OCI-LY3 (cell line): ENCODE results near the gene RPH3AL.

ENCODE experiments used
- H2AFZ ChIP-seq: fragments of 200-600, 300-600 bp; shearing (Covaris generic); 2 replicates; pipeline ENCODE4 v1.6.0; 2014; ENCODE audit warnings: antibody characterized with exemption, low read depth, low read length
- H3K27ac ChIP-seq: fragments of 200-600, 300-600 bp; sonication (generic); 2 replicates; pipeline ENCODE4 v1.5.1; 2014; ENCODE audit warnings: mild to moderate bottlenecking, low read length, moderate library complexity, mixed read lengths
- H3K27me3 ChIP-seq: fragments of 200-600, 300-600 bp; sonication (generic); 2 replicates; pipeline ENCODE4 v1.6.1; 2014; ENCODE audit warnings: low read depth, low read length, mixed read lengths
- H3K36me3 ChIP-seq: fragments of 200-600, 300-600 bp; sonication (generic); replicated peaks from 2 replicates; pipeline ENCODE3; 2014; ENCODE audit warnings: low read depth, low read length, mixed read lengths
- H3K4me1 ChIP-seq: fragments of 300-600, 200-600 bp; sonication (generic); 2 replicates; pipeline ENCODE4 v1.6.1; 2014; ENCODE audit warnings: low read length, mixed read lengths
- H3K4me2 ChIP-seq: fragments of 200-600, 300-600 bp; sonication (generic); 2 replicates; pipeline ENCODE4 v1.6.1; 2014; ENCODE audit warnings: low read length, mixed read lengths
- H3K4me3 ChIP-seq: fragments of 300-600, 200-600 bp; sonication (generic); 2 replicates; pipeline ENCODE4 v1.5.1; 2014; ENCODE audit warnings: antibody characterized with exemption, mild to moderate bottlenecking, low read length, moderate library complexity
- H3K79me2 ChIP-seq: fragments of 300-600, 200-600 bp; shearing (Covaris generic); 2 replicates; pipeline ENCODE4 v1.6.1; 2014; ENCODE audit warnings: mild to moderate bottlenecking, low read length, mixed read lengths
- H3K9ac ChIP-seq: fragments of 300-600, 200-600 bp; shearing (Covaris generic); 2 replicates; pipeline ENCODE4 v1.6.0; 2014; ENCODE audit warnings: mild to moderate bottlenecking, low read length, moderate library complexity
- H3K9me3 ChIP-seq: fragments of 200-600, 300-600 bp; shearing (Covaris generic); 2 replicates; pipeline ENCODE4 v1.6.1; 2014; ENCODE audit warnings: low read length, mixed read lengths; ENCODE audit not compliant: insufficient read depth
- H4K20me1 ChIP-seq: fragments of 200-600, 300-600 bp; sonication (generic); 2 replicates; pipeline ENCODE4 v1.6.1; 2016; ENCODE audit warnings: low read length, mixed read lengths; ENCODE audit not compliant: insufficient read depth
- EZH2phosphoT487 ChIP-seq: fragments of 200-600 bp; shearing (Covaris generic); IDR thresholded peaks from 2 replicates; pipeline ENCODE4 v1.6.1; 2018; ENCODE audit warnings: antibody characterized with exemption, mixed run types, low read depth
- TF ChIP-seq, protein P1 (sequence below): fragments of 200-600, 300-600 bp; sonication (generic); IDR thresholded peaks from 2 replicates; pipeline ENCODE4 v1.5.1; 2014; ENCODE audit warnings: antibody characterized with exemption, low read length, low read depth

RPH3AL gene

DNA sequence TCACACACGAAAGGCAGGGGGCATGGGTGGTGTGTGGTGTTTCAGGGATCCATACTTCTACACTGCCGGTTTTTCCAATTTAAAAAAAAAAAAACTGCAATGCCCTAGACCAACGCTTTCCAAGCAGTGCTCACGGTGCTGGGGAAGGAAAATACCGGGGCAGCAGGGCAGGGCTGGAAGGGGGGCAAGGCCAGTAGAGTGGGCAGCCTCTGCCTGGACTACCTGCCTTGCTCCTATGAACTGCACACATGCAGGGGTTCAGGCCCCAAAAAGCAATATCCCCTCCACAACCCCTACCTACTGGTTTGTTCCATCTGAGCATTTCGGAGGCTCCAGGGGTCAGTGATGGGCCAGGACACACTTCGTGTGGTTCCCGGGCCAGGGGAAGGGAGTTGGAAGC lies 29.4 kb downstream of the RPH3AL start:
- Histone ChIP-seq H3K9me3 (no peaks in the 10 kb centered on the region), H3K9ac (no peak overlapping the region), H3K27ac (no peak overlapping the region), H3K4me1 (no peaks in the 10 kb centered on the region), H3K4me3 (no peak overlapping the region), H2AFZ (no peak overlapping the region), H3K4me2 (no peak overlapping the region), H3K36me3 (no peaks in the 10 kb centered on the region), H3K27me3 (no peaks in the 10 kb centered on the region), H3K79me2 (no peaks in the 10 kb centered on the region), H4K20me1 (no peaks in the 10 kb centered on the region)
- TF ChIP-seq, protein P1, sequence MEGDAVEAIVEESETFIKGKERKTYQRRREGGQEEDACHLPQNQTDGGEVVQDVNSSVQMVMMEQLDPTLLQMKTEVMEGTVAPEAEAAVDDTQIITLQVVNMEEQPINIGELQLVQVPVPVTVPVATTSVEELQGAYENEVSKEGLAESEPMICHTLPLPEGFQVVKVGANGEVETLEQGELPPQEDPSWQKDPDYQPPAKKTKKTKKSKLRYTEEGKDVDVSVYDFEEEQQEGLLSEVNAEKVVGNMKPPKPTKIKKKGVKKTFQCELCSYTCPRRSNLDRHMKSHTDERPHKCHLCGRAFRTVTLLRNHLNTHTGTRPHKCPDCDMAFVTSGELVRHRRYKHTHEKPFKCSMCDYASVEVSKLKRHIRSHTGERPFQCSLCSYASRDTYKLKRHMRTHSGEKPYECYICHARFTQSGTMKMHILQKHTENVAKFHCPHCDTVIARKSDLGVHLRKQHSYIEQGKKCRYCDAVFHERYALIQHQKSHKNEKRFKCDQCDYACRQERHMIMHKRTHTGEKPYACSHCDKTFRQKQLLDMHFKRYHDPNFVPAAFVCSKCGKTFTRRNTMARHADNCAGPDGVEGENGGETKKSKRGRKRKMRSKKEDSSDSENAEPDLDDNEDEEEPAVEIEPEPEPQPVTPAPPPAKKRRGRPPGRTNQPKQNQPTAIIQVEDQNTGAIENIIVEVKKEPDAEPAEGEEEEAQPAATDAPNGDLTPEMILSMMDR: no peak
- no peak for TF ChIP-seq EZH2phosphoT487

DNA sequence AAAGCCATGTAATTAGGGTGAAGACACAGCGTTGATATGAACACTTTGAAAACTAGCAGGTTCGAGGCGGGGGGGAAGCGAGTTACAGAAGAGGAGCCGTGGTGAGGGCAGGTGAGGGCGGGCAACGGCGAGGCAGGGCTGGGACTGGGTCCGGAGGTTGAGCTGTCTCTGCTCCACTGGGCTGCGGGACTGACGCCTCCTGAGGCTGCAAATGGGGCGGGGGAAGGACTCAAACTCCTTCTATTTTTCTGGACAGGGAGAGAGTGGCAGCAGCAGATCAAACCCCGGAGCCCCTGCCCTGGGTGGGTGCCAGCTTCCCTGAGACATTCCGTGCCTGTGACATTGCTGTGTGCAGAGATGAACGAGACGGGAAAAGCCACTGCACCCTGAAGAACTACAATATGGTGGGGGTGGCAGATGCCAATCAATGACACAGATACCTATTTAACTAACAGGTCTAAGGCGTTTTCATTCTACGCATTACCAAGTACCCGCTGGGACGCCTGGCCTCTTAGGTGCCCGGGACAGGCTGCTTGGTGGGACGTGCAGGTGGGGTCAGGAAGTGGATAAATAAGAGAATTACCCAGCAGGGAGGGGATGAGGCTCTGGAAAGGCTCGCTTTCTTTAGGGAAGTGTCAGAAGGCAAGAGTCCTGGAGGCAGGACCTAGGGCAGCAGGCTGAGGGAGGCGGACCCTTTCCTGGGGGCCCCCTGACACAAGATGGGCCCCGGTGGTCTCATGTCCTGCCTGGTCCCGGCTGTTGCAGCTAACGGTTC lies 30.4 kb downstream of the RPH3AL start:
- H3K27ac ChIP-seq: no peak overlapping the region
- H3K9me3 ChIP-seq: no peaks in the 10 kb centered on the region
- no peak overlapping the region for H2AFZ ChIP-seq
- H3K4me2 ChIP-seq: no peak overlapping the region
- H3K9ac ChIP-seq: no peak overlapping the region
- H3K4me1 ChIP-seq: no peaks in the 10 kb centered on the region
- no peaks in the 10 kb centered on the region for H4K20me1 ChIP-seq
- H3K4me3 ChIP-seq: no peak overlapping the region
- no peak for TF ChIP-seq EZH2phosphoT487
- TF ChIP-seq, protein P1: no peak
- H3K27me3 ChIP-seq: no peaks in the 10 kb centered on the region
- H3K79me2 ChIP-seq: no peaks in the 10 kb centered on the region
- no peaks in the 10 kb centered on the region for H3K36me3 ChIP-seq

DNA sequence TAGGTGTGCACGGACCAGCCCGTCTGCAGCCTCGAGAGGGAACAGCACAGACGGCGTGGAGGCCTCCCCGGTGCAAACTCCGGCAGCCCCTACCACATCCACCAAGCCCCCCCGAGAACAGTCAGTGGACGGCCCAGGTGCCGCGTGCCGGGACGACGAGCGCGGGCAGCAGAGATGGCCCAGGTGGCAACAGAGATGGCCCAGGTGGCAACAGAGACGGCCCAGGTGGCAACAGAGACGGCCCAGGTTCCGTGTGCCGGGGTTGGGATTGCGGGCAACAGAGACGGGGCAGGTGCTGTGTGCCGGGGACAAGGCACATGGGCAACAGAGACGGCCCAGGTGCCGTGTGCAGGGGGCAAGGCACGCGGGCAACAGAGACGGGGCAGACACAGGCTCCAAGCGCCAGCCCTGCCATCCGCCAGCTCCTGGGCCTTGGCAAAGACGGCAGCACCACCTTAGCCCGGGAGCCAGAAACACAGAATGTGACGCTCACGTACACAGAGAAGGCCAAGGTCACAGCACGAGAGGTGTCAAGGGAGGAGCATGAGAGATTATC lies 31.1 kb downstream of the RPH3AL start:
- Histone ChIP-seq H3K4me2 (no peak overlapping the region), H3K4me1 (no peaks in the 10 kb centered on the region), H3K9ac (no peak overlapping the region), H3K27ac (no peak overlapping the region), H3K9me3 (no peaks in the 10 kb centered on the region), H3K36me3 (no peaks in the 10 kb centered on the region), H4K20me1 (no peaks in the 10 kb centered on the region), H3K27me3 (no peaks in the 10 kb centered on the region), H3K4me3 (no peak overlapping the region), H3K79me2 (no peaks in the 10 kb centered on the region), H2AFZ (no peak overlapping the region)
- TF ChIP-seq EZH2phosphoT487: no peak
- TF ChIP-seq, protein P1: no peak

DNA sequence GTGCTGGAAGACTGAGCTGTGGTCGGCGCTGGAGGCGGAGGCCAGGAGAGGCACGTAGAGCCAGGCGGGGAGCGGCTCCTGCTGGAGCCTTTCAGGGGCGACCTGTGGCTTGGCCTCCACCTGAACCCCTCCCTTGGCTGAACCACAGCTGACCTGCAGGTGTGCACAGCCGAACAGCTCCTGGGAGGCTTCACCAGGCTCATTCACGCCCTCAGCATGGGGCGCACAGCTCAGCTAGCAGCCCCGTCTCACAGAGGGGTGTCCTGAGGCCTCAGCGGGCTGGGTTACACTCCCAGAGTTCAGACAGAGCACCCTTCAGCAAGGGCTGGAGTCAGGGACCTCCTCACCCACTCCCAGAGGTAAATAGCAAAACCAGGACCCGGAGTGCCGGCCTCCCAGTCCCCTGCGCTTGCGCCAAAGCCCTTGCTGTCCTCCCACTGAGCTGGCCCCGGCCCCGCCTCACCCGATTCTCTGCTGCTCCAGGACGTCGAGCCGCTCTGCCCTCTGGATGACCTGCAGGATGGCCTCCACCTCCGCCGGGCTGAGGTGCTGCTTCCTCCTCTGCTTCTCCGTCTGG lies 31.7 kb downstream of the RPH3AL start:
- H3K9ac ChIP-seq: no peak overlapping the region
- H3K79me2 ChIP-seq: no peaks in the 10 kb centered on the region
- H3K4me1 ChIP-seq: no peaks in the 10 kb centered on the region
- H3K4me2 ChIP-seq: no peak overlapping the region
- H3K4me3 ChIP-seq: no peak overlapping the region
- H3K27me3 ChIP-seq: no peaks in the 10 kb centered on the region
- TF ChIP-seq, protein P1: no peak
- TF ChIP-seq EZH2phosphoT487: no peak
- no peak overlapping the region for H3K27ac ChIP-seq
- no peaks in the 10 kb centered on the region for H3K9me3 ChIP-seq
- H4K20me1 ChIP-seq: no peaks in the 10 kb centered on the region
- no peak overlapping the region for H2AFZ ChIP-seq
- no peaks in the 10 kb centered on the region for H3K36me3 ChIP-seq
